Adrenal gland (tissue), 5 donors: Measurements from ENCODE around the gene STRIP2.

Experiments used
- POLR2A ChIP-seq, 2 donors: fragments of 450-650 bp; IDR thresholded peaks; one replicate each; pipeline ENCODE4 v1.6.1; 2017; ENCODE audit warnings: antibody characterized with exemption in 2 of 2, mild to moderate bottlenecking in 2 of 2, moderate library complexity in 1 of 2
- TF ChIP-seq, protein P1 (sequence below), 6 experiments: fragments of 450-650 bp in 4 of 6; fragments of 200-600 bp in 2 of 6; sonication (generic) in 1 of 6; IDR thresholded peaks; 1 replicate in 5 of 6; 2 replicates in 1 of 6; pipeline versions ENCODE4 v1.5.1 to v1.8.0; 2016 to 2021; ENCODE audit warnings: antibody characterized with exemption in 6 of 6, mild to moderate bottlenecking in 2 of 6, moderate library complexity in 1 of 6
- donor health status: DM: no; HTN: no; CAD: no.

DNA sequence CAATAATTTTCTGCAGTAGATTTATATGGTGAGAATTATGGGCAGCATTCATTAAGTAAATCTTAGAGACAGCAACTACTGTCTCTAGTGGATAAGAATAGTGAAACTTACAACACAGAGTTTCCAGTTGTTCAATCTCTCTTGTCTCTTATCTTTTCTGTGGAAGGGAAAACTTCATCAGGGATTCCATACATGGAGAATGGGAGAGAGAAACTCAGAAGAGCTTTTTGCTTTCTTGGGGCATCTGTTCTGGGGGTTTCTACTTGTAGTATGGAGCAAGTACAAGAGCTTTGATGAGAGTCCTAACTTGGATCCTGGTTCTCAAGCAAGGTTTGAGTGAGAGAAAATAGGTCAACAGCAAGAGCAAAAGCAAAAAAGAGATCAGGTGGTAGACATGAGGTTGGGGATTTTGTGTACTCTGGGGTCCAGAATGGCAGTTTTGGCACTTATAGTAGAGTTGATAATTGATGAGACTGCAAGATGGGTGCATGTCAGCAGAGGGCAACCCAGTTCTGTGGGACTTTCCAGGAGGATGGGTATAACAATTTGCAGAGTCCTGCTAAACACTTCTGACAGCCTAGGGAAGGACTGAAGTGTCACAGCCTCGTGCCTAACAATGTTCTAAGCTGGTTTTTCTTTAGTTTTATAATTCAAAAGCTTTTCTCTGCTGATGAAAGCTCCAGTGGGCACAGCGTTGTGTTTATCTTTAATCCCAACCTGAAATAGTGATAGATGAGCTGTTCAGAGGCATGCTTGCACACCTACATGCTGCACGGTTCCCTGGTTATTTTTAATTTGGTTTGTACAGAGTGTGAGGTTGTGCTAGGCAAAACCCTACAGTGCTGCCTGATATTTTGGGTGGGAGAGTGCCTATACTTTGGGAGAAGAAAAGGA is 32.0 kb upstream of the STRIP2 start:
- TF ChIP-seq, protein P1, sequence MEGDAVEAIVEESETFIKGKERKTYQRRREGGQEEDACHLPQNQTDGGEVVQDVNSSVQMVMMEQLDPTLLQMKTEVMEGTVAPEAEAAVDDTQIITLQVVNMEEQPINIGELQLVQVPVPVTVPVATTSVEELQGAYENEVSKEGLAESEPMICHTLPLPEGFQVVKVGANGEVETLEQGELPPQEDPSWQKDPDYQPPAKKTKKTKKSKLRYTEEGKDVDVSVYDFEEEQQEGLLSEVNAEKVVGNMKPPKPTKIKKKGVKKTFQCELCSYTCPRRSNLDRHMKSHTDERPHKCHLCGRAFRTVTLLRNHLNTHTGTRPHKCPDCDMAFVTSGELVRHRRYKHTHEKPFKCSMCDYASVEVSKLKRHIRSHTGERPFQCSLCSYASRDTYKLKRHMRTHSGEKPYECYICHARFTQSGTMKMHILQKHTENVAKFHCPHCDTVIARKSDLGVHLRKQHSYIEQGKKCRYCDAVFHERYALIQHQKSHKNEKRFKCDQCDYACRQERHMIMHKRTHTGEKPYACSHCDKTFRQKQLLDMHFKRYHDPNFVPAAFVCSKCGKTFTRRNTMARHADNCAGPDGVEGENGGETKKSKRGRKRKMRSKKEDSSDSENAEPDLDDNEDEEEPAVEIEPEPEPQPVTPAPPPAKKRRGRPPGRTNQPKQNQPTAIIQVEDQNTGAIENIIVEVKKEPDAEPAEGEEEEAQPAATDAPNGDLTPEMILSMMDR (IDR thresholded peaks at IDR 0.05) = no peak
- TF ChIP-seq POLR2A (IDR thresholded peaks at IDR 0.05) = no peak
